Transverse colon (tissue), 4 donors: Measurements from ENCODE around the gene STK17A. TPM values are rescaled to one million over a fixed set of nuclear protein-coding genes. Genes with fewer than 3 reads are reported as not detected.

ENCODE experiments used
- DNase-seq: peaks from one replicate; pipeline ENCODE4 v3.0.0-alpha.2; 2019
- H3K27ac ChIP-seq, 4 donors: fragments of 200-600 bp; sonication (generic); 2 replicates each; pipeline ENCODE4 v1.5.1; 2016 to 2018; ENCODE audit warnings: inconsistent platforms in 4 of 4
- H3K27me3 ChIP-seq: fragments of 200-600 bp; sonication (generic); 2 replicates; pipeline ENCODE4 v1.5.1; 2017; ENCODE audit warnings: inconsistent platforms
- H3K36me3 ChIP-seq, 4 donors: fragments of 200-600 bp; sonication (generic); 2 replicates each; pipeline ENCODE4 v1.5.1; 2017 to 2019; ENCODE audit warnings: inconsistent platforms in 4 of 4
- H3K4me1 ChIP-seq, 4 donors: fragments of 200-600 bp; sonication (generic); 2 replicates each; pipeline ENCODE4 v1.5.1; 2017 to 2020; ENCODE audit warnings: inconsistent platforms in 4 of 4
- H3K4me3 ChIP-seq, 4 donors: fragments of 200-600 bp; sonication (generic); 1 replicate in 1 of 4; 2 replicates in 3 of 4; pipeline versions ENCODE4 v1.5.1 to v1.6.1; 2017 to 2019; ENCODE audit warnings: inconsistent platforms in 4 of 4
- H3K9me3 ChIP-seq, 2 donors: fragments of 200-600 bp; sonication (generic); 2 replicates each; pipeline ENCODE4 v1.5.1; 2017 to 2019; ENCODE audit warnings: inconsistent platforms in 2 of 2
- CTCF ChIP-seq, 5 experiments: fragments of 200-600 bp in 3 of 5; fragments of 450-650 bp in 2 of 5; sonication (generic) in 3 of 5; IDR thresholded peaks; 1 replicate in 2 of 5; 2 replicates in 3 of 5; pipeline ENCODE4 v1.5.1; 2016 to 2017; ENCODE audit warnings: antibody characterized with exemption in 5 of 5, inconsistent platforms in 3 of 5, mild to moderate bottlenecking in 2 of 5, moderate library complexity in 1 of 5
- EP300 ChIP-seq: sonication (generic); formaldehyde crosslinking; IDR thresholded peaks from one replicate; pipeline ENCODE4 v1.6.1; 2017; ENCODE audit warnings: antibody characterized with exemption, low read depth
- POLR2A ChIP-seq: fragments of 450-650 bp; IDR thresholded peaks from one replicate; pipeline ENCODE4 v1.6.1; 2016; ENCODE audit warnings: antibody characterized with exemption, mild to moderate bottlenecking, moderate library complexity
- POLR2AphosphoS5 ChIP-seq, 3 donors: sonication (generic); formaldehyde crosslinking; IDR thresholded peaks; one replicate each; pipeline ENCODE4 v1.6.1; 2016; ENCODE audit warnings: antibody characterized with exemption in 3 of 3
- WGBS, 2 donors: methylation state at CpG; one replicate each; pipeline ENCODE4 v1.1.5; 2018; ENCODE audit warnings: low coverage in 1 of 2; 5-methylcytosine and 5-hydroxymethylcytosine counted together
- in situ Hi-C, 4 donors: fragments of 200-750 bp; cut with MboI; loops; one replicate each; pipeline versions ENCODE4 v1.15.0 to v1.15.1; 2017; ENCODE audit warnings: low sequenced_read_pairs in 3 of 4, low pct_ligation_motif_present in 1 of 4, low pct_unique_long_range_greater_than_20kb in 1 of 4
- intact Hi-C: fragments of 100-400 bp; cut with DNase I; formaldehyde crosslinking; loops from one replicate; pipeline ENCODE4 v1.15.1; 2023; ENCODE audit warnings: low total_unique reads
- total RNA-seq, 4 donors: library from RNA; depleted of rRNA; stranded (reverse); fragments of >200 nt; gene quantifications; one replicate each; pipeline ENCODE4 v1.1.0, GENCODE V29; 2016

STK17A gene
- total RNA-seq, 4 donors from 2014 or later, result 6.0 to 35.7 (median 26.4) TPM

GRCh38 chr7:43612128-43612527 is 29.2 kb downstream of the STK17A start:
- H3K36me3 ChIP-seq, result peaks cover 0 to 29% (median 0%) of the 10 kb centered on the region in 4 donors
- no peak for TF ChIP-seq EP300
- intact Hi-C loops, result no loop called here
- peaks cover 5 to 24% (median 15%) of the 10 kb centered on the region in 4 donors for H3K4me1 ChIP-seq
- H3K27me3 ChIP-seq, result no peaks in the 10 kb centered on the region
- no peak overlapping the region for H3K4me3 ChIP-seq
- H3K27ac ChIP-seq, result peak overlapping the region in 1 of 4 donors; percentile 13
- 69 to 90% methylated on average over 4 to 5 of the region's 5 CpGs for WGBS, 2 donors
- no peaks in the 10 kb centered on the region for H3K9me3 ChIP-seq
- no peak for DNase-seq
- in situ Hi-C loops, result no loop called here

GRCh38 chr7:43612599-43613589 is 30.0 kb downstream of the STK17A start:
- WGBS, 2 donors, result 56 to 71% methylated on average over 3 of the region's 3 CpGs
- no peaks in the 10 kb centered on the region for H3K27me3 ChIP-seq
- H3K9me3 ChIP-seq, result no peaks in the 10 kb centered on the region
- TF ChIP-seq CTCF (IDR thresholded peaks at IDR 0.05) (no peak), POLR2A (no peak), EP300 (no peak)
- in situ Hi-C loops, result no loop called here
- peak overlapping the region in 1 of 4 donors; percentile 13 for H3K27ac ChIP-seq
- peaks cover 5 to 24% (median 15%) of the 10 kb centered on the region in 4 donors for H3K4me1 ChIP-seq
- no peak overlapping the region for H3K4me3 ChIP-seq
- H3K36me3 ChIP-seq, result peaks cover 0 to 29% (median 0%) of the 10 kb centered on the region in 4 donors
- no peak for DNase-seq
- intact Hi-C loops, result no loop called here

- H3K4me1 ChIP-seq, result peaks cover 5 to 24% (median 15%) of the 10 kb centered on the region in 4 donors
- H3K27ac ChIP-seq, result no peak overlapping the region
- peaks cover 0 to 19% (median 0%) of the 10 kb centered on the region in 4 donors for H3K36me3 ChIP-seq
- no peaks in the 10 kb centered on the region for H3K9me3 ChIP-seq
- in situ Hi-C loops, result no loop called here
- TF ChIP-seq POLR2AphosphoS5 (IDR thresholded peaks at IDR 0.05), result no peak
- TF ChIP-seq EP300, result no peak
- WGBS, 2 donors, result 77 to 78% methylated on average over 6 to 7 of the region's 7 CpGs
- intact Hi-C loops, result no loop called here
- no peak for DNase-seq
- no peak overlapping the region for H3K4me3 ChIP-seq
- no peaks in the 10 kb centered on the region for H3K27me3 ChIP-seq
Measured at GRCh38 chr7:43615558-43616145, 32.7 kb downstream of the STK17A start.

- WGBS, 2 donors, result 93 to 94% methylated on average over 3 to 4 of the region's 4 CpGs
Measured at GRCh38 chr7:43616977-43617376, 34.1 kb downstream of the STK17A start.

More at GRCh38 chr7:43616977-43617376, 34.1 kb downstream of the STK17A start:
- Histone ChIP-seq H3K36me3 (peaks cover 0 to 19% (median 0%) of the 10 kb centered on the region in 4 donors), H3K9me3 (no peaks in the 10 kb centered on the region), H3K4me1 (peaks cover 4 to 17% (median 10%) of the 10 kb centered on the region in 4 donors), H3K27ac (no peak overlapping the region), H3K4me3 (no peak overlapping the region), H3K27me3 (no peaks in the 10 kb centered on the region)
- no peak for TF ChIP-seq CTCF (IDR thresholded peaks at IDR 0.05)
- intact Hi-C loops (no loop called here), in situ Hi-C loops (no loop called here)
- no peak for DNase-seq
